HG03520 (cell line): ENCODE results near the gene SEC14L5.
"Not testable (repeated sequence)": the region's sequence is repeated elsewhere in the genome, so short reads cannot be mapped to it uniquely, and the experiment has no call there.

Experiments used
- ATAC-seq: cut with Tn5 transposase; IDR thresholded peaks from one replicate; pipeline ENCODE4 v1.9.1; 2021; ENCODE audit warnings: mild to moderate bottlenecking, moderate library complexity; ENCODE audit not compliant: unreplicated experiment

The SEC14L5 gene

GRCh38 chr16:5032748-5033167 is 74.6 kb downstream of the SEC14L5 start:
- no peak for ATAC-seq

- ATAC-seq = peak; percentile 78
Measured at GRCh38 chr16:5033256-5034166, 75.4 kb downstream of the SEC14L5 start, which contains the start of gene NAGPA. Gene NAGPA, minus strand, starts transcription at chr16:5033935. Its CDS starts 21 bp downstream, at chr16:5033914.

- ATAC-seq = no peak
Measured at GRCh38 chr16:5034167-5034523, 76.0 kb downstream of the SEC14L5 start.

GRCh38 chr16:5035909-5036227 is 77.7 kb downstream of the SEC14L5 start:
- ATAC-seq = no peak

- no peak for ATAC-seq
Measured at GRCh38 chr16:5036228-5037156, 78.4 kb downstream of the SEC14L5 start.

GRCh38 chr16:5040451-5040850 is 82.3 kb downstream of the SEC14L5 start:
- no peak for ATAC-seq

GRCh38 chr16:5041600-5042133 is 83.5 kb downstream of the SEC14L5 start:
- peak; percentile 69 for ATAC-seq

GRCh38 chr16:5042574-5043171 is 84.5 kb downstream of the SEC14L5 start:
- ATAC-seq = no peak

- ATAC-seq = no peak
Measured at GRCh38 chr16:5044011-5044540, 85.9 kb downstream of the SEC14L5 start.

- ATAC-seq = not testable (repeated sequence)
Measured at GRCh38 chr16:5044581-5044980, 86.5 kb downstream of the SEC14L5 start.

- ATAC-seq = no peak
Measured at GRCh38 chr16:5045499-5046115, 87.5 kb downstream of the SEC14L5 start.

- ATAC-seq = no peak
Measured at GRCh38 chr16:5046914-5047313, 88.8 kb downstream of the SEC14L5 start.

- ATAC-seq = no peak
Measured at GRCh38 chr16:5054876-5055865, 97.0 kb downstream of the SEC14L5 start.

GRCh38 chr16:5056352-5056751 is 98.2 kb downstream of the SEC14L5 start:
- peak; percentile 65 for ATAC-seq

- ATAC-seq = no peak
Measured at GRCh38 chr16:5058476-5058875, 100.3 kb downstream of the SEC14L5 start.

- no peak for ATAC-seq
Measured at GRCh38 chr16:5059386-5060072, 101.4 kb downstream of the SEC14L5 start.

GRCh38 chr16:5060073-5060641 is 102.0 kb downstream of the SEC14L5 start:
- no peak for ATAC-seq

- ATAC-seq = no peak
Measured at GRCh38 chr16:5062051-5062450, 103.9 kb downstream of the SEC14L5 start.
